HepG2 (cell line): ENCODE results near the gene ZNF491. TPM values are rescaled to one million over a fixed set of nuclear protein-coding genes. Genes with fewer than 3 reads are reported as not detected.

Source experiments
- HNF1B ChIP-seq: sonication (generic); formaldehyde crosslinking; IDR thresholded peaks from 2 replicates; pipeline ENCODE4 v1.5.1; 2020; ENCODE audit warnings: mild to moderate bottlenecking, moderate library complexity, missing genetic modification reagents
- MED8 ChIP-seq: sonication (generic); formaldehyde crosslinking; IDR thresholded peaks from 2 replicates; pipeline ENCODE4 v1.8.1; 2023; ENCODE audit warnings: mild to moderate bottlenecking, missing genetic modification reagents; ENCODE audit not compliant: insufficient replicate concordance
- PCBP2 ChIP-seq: fragments of 200-400 bp; formaldehyde crosslinking; optimal IDR thresholded peaks from 2 replicates; pipeline ENCODE3; 2018; ENCODE audit warnings: low read length, low read depth; ENCODE audit not compliant: poor library complexity, severe bottlenecking
- PHF21A ChIP-seq: sonication (generic); formaldehyde crosslinking; IDR thresholded peaks from 2 replicates; pipeline ENCODE4 v1.5.0; 2020; ENCODE audit warnings: mild to moderate bottlenecking, missing genetic modification reagents
- RNF219 ChIP-seq: sonication (generic); formaldehyde crosslinking; IDR thresholded peaks from 2 replicates; pipeline ENCODE4 v1.5.0; 2020; ENCODE audit warnings: mild to moderate bottlenecking, missing genetic modification reagents
- SRF ChIP-seq: IDR thresholded peaks from 2 replicates; pipeline ENCODE4 v1.6.1; 2011; ENCODE audit warnings: mild to moderate bottlenecking, low read depth, low read length, moderate library complexity
- TAF1 ChIP-seq: sonication (generic); formaldehyde crosslinking; IDR thresholded peaks from 2 replicates; pipeline ENCODE4 v1.4.0; 2020; ENCODE audit warnings: missing genetic modification reagents
- TCF7 ChIP-seq: sonication (generic); IDR thresholded peaks from 2 replicates; pipeline ENCODE4 v1.6.1; 2016; ENCODE audit warnings: antibody characterized with exemption, low read depth
- TP53 ChIP-seq: sonication (generic); formaldehyde crosslinking; conservative IDR thresholded peaks from 2 replicates; pipeline ENCODE4 v1.4.0; 2020; ENCODE audit warnings: missing genetic modification reagents
- ZBTB1 ChIP-seq: sonication (generic); formaldehyde crosslinking; IDR thresholded peaks from 2 replicates; pipeline ENCODE4 v1.4.0; 2020; ENCODE audit warnings: missing genetic modification reagents, borderline replicate concordance
- ZFP36L2 ChIP-seq: sonication (generic); formaldehyde crosslinking; IDR thresholded peaks from 2 replicates; pipeline ENCODE4 v1.4.0; 2020; ENCODE audit warnings: missing genetic modification reagents
- ZFX ChIP-seq: sonication (generic); formaldehyde crosslinking; IDR thresholded peaks from 2 replicates; pipeline ENCODE4 v1.4.0; 2020; ENCODE audit warnings: mild to moderate bottlenecking, low read depth, missing genetic modification reagents, moderate library complexity
- ZNF577 ChIP-seq: sonication (generic); formaldehyde crosslinking; IDR thresholded peaks from 2 replicates; pipeline ENCODE4 v1.4.0; 2020; ENCODE audit warnings: mild to moderate bottlenecking, low read depth, missing genetic modification reagents, borderline replicate concordance
- ZNF7 ChIP-seq: IDR thresholded peaks from 2 replicates; pipeline ENCODE4 v1.6.1; 2016; ENCODE audit warnings: missing biosample characterization, missing genetic modification reagents
- polyA plus RNA-seq, 8 experiments: library from polyadenylated mRNA; depleted of rRNA in 3 of 8; stranded (reverse) in 7 of 8; unstranded in 1 of 8; fragments of >200 nt; fragmentation: Illumina TruSeq in 4 of 8; extraction: Trizol in 4 of 8; gene quantifications; 2 replicates each; pipeline versions ENCODE4 v1.2.1 to v1.2.3, GENCODE V29; 2011 to 2016; ENCODE audit warnings: low read depth in 4 of 8, missing spikeins in 1 of 8, mixed read lengths in 1 of 8; ENCODE audit not compliant: insufficient read depth in 1 of 8
- total RNA-seq, 5 experiments: library from RNA; depleted of rRNA; stranded (reverse); fragments of >200 nt; fragmentation: Illumina TruSeq; extraction: Trizol; gene quantifications; 2 replicates each; pipeline ENCODE4 v1.2.3, GENCODE V29; 2016; ENCODE audit warnings: low read depth in 1 of 5
- TF ChIP-seq, protein P1 (sequence below): sonication (generic); formaldehyde crosslinking; IDR thresholded peaks from 2 replicates; pipeline ENCODE4 v1.5.0; 2020; ENCODE audit warnings: mild to moderate bottlenecking, missing genetic modification reagents
- TF ChIP-seq, protein P2 (sequence below): fragments of 450-650 bp; IDR thresholded peaks from 2 replicates; pipeline ENCODE4 v1.6.1; 2016
- TF ChIP-seq, protein P3 (sequence below): sonication (generic); formaldehyde crosslinking; IDR thresholded peaks from 2 replicates; pipeline ENCODE4 v1.4.0; 2020; ENCODE audit warnings: missing genetic modification reagents, borderline replicate concordance

The ZNF491 gene
- total and polyA plus RNA-seq, 2 of the 13 experiments (the other 11 are each of a cell fraction or from before 2014, with no cell fraction given): 0.57 to 2.2 TPM

DNA sequence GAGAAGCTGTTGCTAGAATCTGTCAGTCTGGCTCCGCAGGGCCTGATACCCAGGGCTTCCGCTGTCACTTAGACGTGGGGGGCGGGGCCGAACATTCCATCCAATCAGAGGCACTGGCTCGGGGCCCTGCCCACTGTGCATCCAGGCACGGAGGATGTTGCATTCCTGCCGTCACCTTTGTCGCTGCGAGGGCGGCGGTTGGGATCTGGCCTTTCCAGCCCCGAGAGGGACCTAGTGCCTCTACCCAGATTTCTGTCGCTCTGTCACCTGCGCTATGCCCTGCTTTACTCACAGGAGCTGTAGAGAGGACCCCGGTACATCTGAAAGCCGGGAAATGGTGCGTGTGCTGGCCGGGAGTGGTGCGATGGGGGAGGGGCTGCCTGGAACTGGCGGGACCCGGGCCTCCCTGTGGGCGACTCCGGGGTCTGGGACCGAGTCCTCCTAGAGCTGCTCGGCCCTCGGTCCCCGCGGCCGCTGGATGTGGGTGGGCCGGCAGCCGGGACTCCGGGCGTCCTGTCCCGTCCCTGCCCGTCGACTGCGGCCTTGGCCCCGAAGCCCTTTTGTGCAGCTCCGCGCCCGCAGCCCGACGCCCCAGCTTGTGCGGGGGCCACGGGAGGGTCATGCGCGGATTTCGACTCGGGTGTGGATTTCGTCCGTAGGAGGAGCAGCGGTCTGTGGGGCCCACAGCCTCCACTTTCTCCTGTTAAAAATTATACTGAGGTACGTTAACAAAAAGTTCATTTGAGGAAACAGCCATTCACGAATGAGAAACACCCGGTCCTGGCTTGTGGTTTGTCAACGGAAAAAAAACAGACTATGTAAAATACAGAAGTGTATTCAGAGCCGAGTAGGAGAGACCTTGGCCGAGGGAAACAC lies 50.5 kb downstream of the ZNF491 start, which contains the start of gene ZNF439 (continued):
- TF ChIP-seq, protein P1, sequence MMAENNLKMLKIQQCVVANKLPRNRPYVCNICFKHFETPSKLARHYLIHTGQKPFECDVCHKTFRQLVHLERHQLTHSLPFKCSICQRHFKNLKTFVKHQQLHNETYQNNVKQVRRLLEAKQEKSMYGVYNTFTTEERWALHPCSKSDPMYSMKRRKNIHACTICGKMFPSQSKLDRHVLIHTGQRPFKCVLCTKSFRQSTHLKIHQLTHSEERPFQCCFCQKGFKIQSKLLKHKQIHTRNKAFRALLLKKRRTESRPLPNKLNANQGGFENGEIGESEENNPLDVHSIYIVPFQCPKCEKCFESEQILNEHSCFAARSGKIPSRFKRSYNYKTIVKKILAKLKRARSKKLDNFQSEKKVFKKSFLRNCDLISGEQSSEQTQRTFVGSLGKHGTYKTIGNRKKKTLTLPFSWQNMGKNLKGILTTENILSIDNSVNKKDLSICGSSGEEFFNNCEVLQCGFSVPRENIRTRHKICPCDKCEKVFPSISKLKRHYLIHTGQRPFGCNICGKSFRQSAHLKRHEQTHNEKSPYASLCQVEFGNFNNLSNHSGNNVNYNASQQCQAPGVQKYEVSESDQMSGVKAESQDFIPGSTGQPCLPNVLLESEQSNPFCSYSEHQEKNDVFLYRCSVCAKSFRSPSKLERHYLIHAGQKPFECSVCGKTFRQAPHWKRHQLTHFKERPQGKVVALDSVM (CRISPR knock-in tag): no peak
- TF ChIP-seq ZFX (CRISPR knock-in tag): peak; percentile 85
- no peak for TF ChIP-seq PCBP2
- TF ChIP-seq TAF1 (CRISPR knock-in tag): peak; percentile 52; the same call in 1 of the 2 replicates
- TF ChIP-seq, protein P2, sequence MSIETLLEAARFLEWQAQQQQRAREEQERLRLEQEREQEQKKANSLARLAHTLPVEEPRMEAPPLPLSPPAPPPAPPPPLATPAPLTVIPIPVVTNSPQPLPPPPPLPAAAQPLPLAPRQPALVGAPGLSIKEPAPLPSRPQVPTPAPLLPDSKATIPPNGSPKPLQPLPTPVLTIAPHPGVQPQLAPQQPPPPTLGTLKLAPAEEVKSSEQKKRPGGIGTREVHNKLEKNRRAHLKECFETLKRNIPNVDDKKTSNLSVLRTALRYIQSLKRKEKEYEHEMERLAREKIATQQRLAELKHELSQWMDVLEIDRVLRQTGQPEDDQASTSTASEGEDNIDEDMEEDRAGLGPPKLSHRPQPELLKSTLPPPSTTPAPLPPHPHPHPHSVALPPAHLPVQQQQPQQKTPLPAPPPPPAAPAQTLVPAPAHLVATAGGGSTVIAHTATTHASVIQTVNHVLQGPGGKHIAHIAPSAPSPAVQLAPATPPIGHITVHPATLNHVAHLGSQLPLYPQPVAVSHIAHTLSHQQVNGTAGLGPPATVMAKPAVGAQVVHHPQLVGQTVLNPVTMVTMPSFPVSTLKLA: no peak
- TF ChIP-seq ZNF7: no peak
- peak; percentile 56; the same call in 1 of the 2 replicates for TF ChIP-seq PHF21A (CRISPR knock-in tag)
- no peak for TF ChIP-seq RNF219 (CRISPR knock-in tag)
- TF ChIP-seq MED8 (CRISPR knock-in tag): no peak
- no peak for TF ChIP-seq SRF
- TF ChIP-seq TP53 (CRISPR knock-in tag): no peak
- TF ChIP-seq, protein P3, sequence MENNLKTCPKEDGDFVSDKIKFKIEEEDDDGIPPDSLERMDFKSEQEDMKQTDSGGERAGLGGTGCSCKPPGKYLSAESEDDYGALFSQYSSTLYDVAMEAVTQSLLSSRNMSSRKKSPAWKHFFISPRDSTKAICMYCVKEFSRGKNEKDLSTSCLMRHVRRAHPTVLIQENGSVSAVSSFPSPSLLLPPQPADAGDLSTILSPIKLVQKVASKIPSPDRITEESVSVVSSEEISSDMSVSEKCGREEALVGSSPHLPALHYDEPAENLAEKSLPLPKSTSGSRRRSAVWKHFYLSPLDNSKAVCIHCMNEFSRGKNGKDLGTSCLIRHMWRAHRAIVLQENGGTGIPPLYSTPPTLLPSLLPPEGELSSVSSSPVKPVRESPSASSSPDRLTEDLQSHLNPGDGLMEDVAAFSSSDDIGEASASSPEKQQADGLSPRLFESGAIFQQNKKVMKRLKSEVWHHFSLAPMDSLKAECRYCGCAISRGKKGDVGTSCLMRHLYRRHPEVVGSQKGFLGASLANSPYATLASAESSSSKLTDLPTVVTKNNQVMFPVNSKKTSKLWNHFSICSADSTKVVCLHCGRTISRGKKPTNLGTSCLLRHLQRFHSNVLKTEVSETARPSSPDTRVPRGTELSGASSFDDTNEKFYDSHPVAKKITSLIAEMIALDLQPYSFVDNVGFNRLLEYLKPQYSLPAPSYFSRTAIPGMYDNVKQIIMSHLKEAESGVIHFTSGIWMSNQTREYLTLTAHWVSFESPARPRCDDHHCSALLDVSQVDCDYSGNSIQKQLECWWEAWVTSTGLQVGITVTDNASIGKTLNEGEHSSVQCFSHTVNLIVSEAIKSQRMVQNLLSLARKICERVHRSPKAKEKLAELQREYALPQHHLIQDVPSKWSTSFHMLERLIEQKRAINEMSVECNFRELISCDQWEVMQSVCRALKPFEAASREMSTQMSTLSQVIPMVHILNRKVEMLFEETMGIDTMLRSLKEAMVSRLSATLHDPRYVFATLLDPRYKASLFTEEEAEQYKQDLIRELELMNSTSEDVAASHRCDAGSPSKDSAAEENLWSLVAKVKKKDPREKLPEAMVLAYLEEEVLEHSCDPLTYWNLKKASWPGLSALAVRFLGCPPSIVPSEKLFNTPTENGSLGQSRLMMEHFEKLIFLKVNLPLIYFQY: no peak
- TF ChIP-seq ZFP36L2 (CRISPR knock-in tag): no peak
- TF ChIP-seq ZNF577 (CRISPR knock-in tag): no peak
- no peak for TF ChIP-seq ZBTB1
- TF ChIP-seq TCF7: no peak
- peak; percentile 63; the same call in 1 of the 2 replicates for TF ChIP-seq HNF1B (CRISPR knock-in tag)
